Muscle of back (tissue), 11 donors: ENCODE data around the gene LYPD6B. TPM values are rescaled to one million over a fixed set of nuclear protein-coding genes. Genes with fewer than 3 reads are reported as not detected.
A peak's percentile ranks its signal among the peaks of the same experiment; 100 is the strongest.

ENCODE experiments used
- DNase-seq, 3 donors: peaks; one replicate each; pipeline versions ENCODE4 v3.0.0 to v3.0.0-alpha.2; 2013
- polyA plus RNA-seq, 10 donors: library from polyadenylated mRNA; unstranded; fragments of 120-200 nt; gene quantifications; one replicate each; pipeline ENCODE4 v1.2.1, GENCODE V29; 2013; ENCODE audit not compliant: insufficient read length in 10 of 10

The LYPD6B gene
- polyA plus RNA-seq, 10 donors: 0.16 to 7.2 (median 0.40) TPM; not detected in 4

GRCh38 chr2:149104221-149104620, 65.7 kb downstream of the LYPD6B start:
- DNase-seq: no peak

DNA sequence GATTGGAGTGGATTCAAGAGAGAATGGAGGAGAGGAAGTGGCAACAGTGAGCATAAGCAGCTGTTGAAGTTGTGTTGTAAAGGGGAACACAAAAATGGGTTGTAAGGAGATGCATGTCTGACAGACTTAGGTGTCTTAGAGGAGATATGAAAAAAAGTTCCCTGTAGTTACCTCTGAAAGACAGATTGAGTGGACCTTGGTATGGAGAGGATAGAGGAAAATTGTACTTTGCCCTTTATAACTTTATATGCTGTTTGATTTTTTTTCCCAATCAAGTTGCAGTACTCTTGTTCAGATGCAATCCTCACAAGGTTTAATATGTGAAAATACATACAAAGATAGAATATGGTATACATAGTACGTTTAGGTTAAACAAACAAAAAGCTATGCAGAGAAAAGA, 73.6 kb downstream of the LYPD6B start:
- DNase-seq: no peak

- DNase-seq: no peak
These were observed 74.2 kb downstream of the LYPD6B start for GRCh38 chr2:149112713-149113112.

- no peak for DNase-seq
These were observed 77.3 kb downstream of the LYPD6B start for GRCh38 chr2:149115781-149116180.

DNA sequence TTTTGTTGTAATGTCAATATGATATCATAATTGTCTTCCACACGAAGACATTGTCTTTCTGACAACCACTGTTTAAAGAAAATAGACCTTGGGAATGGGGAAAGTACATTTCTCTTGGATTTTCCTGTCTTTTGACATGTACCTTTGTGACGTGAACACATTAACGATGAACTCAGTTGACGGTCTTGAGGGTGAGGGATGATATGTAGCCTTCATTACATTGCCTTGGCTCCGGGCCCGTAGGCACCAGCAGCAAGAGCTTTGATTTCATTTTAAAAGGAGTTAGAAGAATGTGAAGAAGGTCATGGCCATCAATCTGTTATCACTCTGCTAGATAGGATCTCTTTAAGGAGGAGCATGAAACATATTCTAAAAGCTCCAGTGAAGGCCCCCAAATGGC, 80.9 kb downstream of the LYPD6B start:
- no peak for DNase-seq

DNA sequence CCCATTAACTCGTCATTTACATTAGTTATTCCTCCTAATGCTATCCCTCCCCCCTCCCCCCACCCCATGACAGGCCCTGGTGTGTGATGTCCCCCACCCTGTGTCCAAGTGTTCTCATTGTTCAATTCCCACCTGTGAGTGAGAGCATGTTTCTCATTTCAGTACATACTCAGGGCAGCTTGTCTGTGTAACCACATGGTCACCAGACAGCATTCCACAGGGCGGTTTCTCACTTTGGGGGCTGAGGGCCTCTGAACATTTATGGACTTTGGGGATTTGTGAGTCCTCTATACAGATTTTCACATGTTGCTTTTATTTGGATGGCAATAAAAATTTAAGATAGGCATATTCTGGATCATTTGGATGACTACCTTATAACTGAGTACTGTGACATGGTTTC, 84.0 kb downstream of the LYPD6B start:
- no peak for DNase-seq

DNA sequence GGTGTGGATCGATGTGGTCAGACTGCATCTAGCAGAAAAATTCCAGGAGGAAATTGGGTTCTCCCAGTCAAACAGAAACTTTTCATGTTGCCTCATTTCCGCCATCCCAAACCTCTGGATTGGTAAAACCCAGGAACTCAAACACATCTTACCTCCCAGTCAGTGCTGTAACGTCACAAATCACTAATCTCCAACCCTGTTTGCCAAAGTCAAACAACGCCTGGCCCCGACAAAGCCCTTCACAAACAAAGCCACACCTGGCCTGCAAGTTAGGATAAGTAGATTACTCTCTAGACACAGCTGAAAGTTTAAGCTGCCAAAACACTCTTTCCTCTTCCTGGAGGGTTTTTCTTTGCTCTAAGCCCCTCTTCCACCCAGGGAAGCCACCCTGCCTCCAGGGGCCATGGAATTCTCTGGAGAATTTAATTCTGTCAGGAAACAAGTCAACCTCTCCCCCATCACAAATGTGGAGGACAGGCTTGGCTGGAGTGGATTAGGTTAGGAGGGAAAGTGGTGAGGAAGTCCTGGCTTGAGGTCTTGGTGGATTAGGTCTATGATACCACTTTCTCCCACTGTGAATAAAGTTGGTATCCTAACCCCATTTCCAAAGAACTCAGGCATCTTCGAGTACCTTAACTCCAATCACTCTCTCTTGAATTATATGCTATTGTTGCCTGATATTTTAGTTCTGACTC, 86.7 kb downstream of the LYPD6B start:
- no peak for DNase-seq

GRCh38 chr2:149129433-149129832, 90.9 kb downstream of the LYPD6B start:
- DNase-seq: peak in 1 of 3 donors; percentile 33

DNA sequence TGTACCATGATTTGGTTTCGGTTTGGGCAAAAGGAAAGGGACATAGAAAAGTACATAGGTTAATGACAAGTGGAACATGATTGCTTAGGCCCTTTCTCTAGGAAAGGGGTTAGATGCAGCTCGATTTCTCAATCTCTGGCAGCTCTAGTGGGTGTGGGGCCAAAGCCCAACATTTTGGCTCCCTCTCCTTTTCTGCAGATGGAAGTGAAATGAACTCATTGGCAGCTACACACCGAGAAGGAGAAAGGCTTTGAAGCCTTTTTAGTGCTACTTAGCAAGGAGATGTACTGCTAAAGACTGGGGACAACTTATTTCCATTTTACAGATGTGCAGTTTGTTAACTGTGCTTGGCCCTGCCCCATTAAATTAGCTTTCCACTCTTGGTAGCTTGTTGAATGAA, 93.8 kb downstream of the LYPD6B start:
- no peak for DNase-seq

GRCh38 chr2:149132901-149133300, 94.4 kb downstream of the LYPD6B start:
- no peak for DNase-seq

GRCh38 chr2:149134335-149134923, 95.9 kb downstream of the LYPD6B start:
- no peak for DNase-seq

DNA sequence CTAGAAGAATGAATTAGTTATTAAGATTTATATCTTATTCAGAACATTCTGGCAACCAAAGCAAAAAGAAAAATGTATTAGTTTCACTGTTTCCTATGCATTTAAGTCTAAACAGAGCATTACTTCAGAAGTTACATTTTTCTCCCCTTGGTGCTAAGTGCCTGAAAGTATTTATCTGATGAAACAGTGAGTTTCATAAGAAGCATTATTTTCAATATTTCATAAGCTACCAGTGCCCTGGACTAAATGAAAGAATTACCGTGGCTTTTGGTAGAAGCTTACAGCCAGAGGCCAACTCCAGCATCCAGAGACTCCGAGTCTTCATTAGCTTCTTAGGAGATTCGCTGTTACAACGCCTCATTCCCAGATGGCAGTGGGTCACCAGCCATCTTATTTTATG, 97.6 kb downstream of the LYPD6B start:
- no peak for DNase-seq

DNA sequence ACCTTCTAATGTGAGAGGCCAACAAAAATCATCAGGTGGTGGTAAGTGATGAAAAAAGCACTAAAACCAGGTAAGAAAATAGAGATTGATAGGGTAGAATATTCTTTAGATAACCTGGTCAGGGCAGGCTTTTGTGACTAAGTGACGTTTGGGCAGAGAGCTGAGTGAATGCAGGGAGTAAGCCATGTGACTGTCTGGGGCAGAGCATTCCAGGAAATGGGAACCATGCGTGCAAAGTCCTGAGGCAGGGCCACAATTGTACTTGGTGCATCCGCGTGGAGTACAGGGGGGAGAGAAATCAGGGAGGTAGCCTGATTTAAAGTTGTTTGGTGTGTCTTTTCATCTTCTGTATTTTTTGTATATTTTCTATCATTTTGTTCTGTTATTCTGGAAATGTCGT, 102.5 kb downstream of the LYPD6B start:
- no peak for DNase-seq

DNA sequence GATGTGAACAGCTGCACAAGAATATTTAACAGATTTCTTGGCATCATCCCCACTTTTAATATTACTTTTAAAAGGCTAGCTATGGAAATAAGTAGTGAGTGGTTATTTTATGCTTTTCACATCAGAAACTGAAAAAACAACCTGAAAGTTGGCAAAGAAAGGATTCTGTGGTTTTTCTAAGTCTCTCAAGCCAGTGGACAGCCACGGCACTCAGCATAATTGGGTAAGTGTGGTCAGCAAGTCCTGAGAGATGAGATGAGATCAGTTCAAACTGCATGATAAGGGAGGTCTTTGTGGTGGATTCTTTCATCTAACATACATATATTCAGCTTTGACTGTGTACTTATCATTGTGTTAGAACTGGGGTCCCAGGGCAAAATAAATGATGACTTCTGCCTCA, 105.2 kb downstream of the LYPD6B start:
- DNase-seq: no peak

DNA sequence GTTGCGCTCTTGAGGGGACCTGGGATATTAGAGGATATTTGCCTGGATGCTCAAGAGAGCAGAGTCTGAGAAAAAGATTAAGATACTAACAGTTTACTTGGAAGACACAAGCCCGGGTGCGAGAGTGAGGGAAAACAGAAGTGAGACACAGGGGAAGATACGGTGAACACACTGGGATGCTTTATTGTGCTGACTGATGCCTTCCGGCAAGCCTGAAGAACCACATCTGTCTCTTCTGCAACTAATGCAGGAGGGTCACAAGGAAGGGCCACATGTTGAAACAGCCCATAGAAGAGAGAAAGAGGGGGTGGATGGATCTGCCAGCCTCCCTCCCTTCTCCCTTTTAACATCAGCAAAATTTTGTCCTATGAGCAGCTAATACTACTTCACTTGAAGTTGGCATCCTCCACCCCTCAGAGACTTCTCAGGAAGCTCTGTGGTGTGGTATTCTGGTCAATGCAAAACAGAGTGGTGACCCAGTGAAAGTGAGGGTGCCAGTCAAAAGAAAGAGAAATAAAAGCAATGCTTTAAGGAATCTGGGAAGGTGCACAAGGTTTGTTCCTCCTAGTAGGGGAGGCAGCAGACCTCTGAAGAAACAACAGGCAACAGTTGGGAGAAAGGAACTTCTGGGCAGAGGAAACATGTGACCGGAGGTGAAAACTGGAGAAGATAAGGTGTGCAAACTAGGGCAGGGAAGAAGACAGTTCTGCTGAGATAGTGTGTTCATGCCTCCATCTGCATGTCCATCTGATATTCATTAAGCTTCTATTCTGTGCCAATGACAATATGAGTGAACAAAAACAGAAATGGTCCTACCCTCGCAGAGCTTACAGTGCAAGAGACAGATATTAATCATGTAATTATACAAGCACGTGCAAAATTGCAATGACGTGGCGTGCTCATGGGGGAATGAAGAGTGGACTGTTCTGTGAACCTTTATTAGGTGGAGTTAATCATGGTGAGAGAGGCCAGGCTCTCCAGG, 107.1 kb downstream of the LYPD6B start:
- DNase-seq: peak in 1 of 3 donors; percentile 15

DNA sequence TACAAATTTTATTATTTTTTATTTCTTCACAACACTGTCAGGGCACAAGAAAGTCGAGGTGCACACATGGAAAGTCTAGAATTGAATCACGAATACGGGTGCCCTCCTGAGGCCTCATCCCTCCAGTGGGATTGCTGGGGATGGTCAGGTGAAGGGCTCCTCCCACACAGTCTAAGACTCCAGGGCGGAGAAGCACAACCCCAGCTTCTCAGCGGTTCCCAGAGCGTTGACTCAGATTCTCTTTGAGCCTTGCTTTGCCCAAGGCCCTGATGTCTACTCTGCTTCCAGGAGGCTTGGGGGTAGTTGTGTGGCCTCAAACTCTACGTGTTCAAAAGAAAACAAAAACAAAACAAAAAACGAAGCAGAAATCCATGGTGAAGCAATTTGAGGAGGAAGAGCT, 108.4 kb downstream of the LYPD6B start:
- DNase-seq: no peak

DNA sequence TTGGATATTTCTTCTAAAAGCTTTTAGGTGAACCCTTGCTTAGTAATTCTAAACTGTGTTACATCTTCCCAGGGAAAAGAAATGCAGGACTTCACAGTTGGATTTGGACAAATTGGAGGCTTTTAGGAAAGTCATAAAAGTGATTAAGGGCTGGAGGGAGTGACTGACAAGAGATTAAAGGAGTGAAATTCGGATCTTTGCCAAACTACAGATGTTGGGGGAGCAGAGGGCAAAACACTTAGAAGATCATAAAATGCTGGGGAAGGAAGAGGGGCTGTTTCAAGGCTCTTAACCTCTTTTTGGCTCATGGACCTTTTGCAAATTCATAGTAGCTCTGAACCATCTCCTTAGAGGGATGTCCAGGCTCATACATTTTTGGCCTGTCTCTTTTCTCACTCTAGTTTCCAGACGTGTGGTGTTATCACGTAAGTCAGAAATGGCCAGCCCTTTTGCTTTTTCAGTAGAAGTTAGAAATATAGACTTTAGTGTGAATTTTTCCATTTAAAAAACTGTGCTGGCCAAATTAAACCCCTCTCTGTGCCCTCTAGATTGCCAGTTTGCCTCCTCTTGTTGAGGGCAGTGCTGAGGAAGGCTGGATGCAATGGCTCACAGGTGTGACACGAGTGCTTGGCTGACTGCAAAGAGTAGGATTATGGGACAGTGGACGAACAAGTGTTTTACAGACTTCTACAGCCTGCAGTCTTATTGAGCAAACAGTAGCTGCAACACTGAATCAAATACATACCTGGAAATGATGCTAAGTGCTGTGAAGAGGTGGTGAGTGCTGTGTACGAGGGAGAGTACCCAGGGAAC, 109.9 kb downstream of the LYPD6B start:
- DNase-seq: no peak

GRCh38 chr2:149149007-149149297, 110.5 kb downstream of the LYPD6B start:
- no peak for DNase-seq

DNA sequence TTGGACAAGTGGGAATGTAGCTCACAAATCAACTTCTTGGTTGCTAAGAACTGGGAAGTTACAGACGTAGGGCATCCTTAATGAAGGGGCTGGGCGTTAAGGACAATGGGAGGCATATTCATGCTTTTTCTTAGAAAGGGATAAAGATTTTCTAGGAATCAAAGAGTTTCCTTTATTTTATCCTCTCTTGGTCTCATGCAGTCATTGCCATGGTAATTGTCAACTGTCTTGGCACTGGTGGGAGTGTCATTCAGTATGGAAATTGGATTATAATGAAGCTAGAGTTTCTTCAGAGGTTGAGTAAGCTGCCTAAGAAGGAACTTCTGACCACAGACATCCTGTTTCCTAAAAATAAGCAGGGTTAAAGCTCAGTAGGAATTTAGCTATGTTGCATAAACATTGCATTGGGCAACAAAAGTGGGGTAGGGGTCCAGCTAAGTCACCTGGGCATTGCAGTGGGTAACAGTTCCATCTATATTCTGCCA, 114.0 kb downstream of the LYPD6B start:
- DNase-seq: no peak

DNA sequence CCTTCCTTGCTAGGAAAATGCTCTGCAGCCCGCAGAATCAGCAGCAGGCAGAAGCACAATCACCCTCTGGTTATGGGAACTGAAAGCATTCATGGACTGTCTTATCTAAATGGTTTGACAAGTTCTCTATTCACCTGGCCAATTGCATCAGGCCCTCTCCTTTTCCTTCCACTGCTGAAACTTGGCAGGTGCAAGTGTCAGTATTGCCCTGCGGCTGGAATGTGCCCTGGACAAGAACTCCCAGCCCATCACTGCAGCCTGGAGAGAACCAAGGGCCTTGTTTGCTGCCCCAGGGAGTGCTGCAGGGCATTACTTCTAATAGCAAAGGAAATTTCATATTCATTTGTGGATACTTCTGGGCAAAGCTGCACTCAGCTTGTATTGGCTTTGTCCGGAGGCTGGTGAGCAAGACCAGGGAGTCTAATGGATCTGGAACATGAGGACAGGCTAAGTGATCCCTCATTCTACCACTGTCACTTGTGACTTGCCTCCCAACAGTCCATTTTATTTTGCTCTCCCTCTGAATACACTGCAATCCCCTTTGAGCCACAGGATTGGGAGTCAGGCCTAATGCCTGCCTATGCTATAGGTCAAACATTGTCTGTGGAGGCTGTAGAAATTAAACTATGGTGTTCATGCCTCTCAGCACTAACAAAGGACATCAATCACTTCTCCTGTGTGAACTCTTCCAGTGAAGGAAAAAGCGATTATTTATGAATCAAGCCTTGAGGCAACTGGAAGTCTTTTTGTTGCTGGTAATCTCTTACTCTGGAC, 116.9 kb downstream of the LYPD6B start:
- no peak for DNase-seq

DNA sequence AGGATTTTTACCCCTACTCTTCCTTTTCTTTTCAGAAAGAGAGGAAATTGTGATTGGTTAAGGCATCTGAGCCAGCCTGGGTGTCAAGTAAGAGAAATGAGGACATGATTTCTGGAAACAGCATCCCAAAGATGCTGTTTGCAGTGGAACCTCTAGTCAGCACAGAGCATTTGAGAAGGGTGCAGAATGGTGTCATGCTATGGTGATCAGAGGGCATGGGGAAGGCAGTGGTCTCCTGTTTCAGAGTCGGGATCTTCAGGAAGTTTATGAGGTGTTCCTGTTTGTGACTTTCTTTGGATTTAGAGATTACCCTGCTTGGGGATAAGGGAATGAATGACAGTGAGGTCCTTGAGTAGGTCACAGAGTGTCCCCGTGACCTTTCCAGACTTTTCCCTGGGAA, 117.5 kb downstream of the LYPD6B start:
- DNase-seq: no peak
